GM13976 (cell line): ENCODE data around the gene NDUFA6.

ENCODE experiments used
- DNase-seq: peaks from one replicate; pipeline ENCODE4 v3.0.0; 2012; ENCODE audit warnings: low spot score
- in situ Hi-C: fragments of 300-500 bp; cut with MboI; formaldehyde crosslinking; loops from one replicate; pipeline ENCODE4 v1.12.0; 2022; ENCODE audit warnings: low sequenced_read_pairs, mixed read lengths, inconsistent platforms; ENCODE audit not compliant: unreplicated experiment
- TF ChIP-seq, protein P1 (sequence below): IDR thresholded peaks from 2 replicates; pipeline ENCODE4 v1.5.1; 2012; ENCODE audit warnings: borderline replicate concordance, mild to moderate bottlenecking; ENCODE audit not compliant: insufficient read depth; ENCODE audit errors: extremely low read depth, missing control alignments, control extremely low read depth

NDUFA6 gene

DNA sequence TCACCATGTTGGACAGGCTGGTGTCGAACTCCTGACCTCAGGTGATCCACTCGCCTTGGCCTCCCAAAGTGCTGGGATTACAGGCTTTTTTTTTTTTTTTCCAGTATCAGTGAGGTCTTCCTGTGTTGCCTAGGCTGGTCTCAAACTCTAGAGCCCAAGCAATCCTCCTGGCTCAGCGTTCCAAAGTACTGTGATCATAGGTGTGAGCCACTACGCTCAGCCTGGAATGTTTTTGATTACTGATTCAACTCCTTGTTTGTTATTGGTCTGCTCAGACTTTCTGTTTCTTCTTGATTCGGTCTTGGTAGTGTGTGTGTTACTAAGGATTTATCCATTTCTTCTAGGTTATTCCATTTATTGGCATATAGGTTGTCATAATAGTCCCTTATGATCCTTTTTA is 51.3 kb downstream of the NDUFA6 start:
- in situ Hi-C loops, result no loop called here
- no peak for DNase-seq
- TF ChIP-seq, protein P1, sequence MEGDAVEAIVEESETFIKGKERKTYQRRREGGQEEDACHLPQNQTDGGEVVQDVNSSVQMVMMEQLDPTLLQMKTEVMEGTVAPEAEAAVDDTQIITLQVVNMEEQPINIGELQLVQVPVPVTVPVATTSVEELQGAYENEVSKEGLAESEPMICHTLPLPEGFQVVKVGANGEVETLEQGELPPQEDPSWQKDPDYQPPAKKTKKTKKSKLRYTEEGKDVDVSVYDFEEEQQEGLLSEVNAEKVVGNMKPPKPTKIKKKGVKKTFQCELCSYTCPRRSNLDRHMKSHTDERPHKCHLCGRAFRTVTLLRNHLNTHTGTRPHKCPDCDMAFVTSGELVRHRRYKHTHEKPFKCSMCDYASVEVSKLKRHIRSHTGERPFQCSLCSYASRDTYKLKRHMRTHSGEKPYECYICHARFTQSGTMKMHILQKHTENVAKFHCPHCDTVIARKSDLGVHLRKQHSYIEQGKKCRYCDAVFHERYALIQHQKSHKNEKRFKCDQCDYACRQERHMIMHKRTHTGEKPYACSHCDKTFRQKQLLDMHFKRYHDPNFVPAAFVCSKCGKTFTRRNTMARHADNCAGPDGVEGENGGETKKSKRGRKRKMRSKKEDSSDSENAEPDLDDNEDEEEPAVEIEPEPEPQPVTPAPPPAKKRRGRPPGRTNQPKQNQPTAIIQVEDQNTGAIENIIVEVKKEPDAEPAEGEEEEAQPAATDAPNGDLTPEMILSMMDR, result no peak
